Vagina (tissue), 2 donors: ENCODE measurements around the gene CHKB.

ENCODE experiments used
- CTCF ChIP-seq, 3 experiments: fragments of 450-650 bp in 2 of 3; fragments of 200-600 bp in 1 of 3; sonication (generic) in 1 of 3; IDR thresholded peaks; one replicate each; pipeline ENCODE4 v1.5.1; 2017 to 2019; ENCODE audit warnings: antibody characterized with exemption in 3 of 3, mild to moderate bottlenecking in 2 of 3, moderate library complexity in 2 of 3
- POLR2AphosphoS5 ChIP-seq, 2 donors: sonication (generic); formaldehyde crosslinking; IDR thresholded peaks; one replicate each; pipeline ENCODE4 v1.9.0; 2017; ENCODE audit warnings: antibody characterized with exemption in 2 of 2, mild to moderate bottlenecking in 2 of 2, low read depth in 1 of 2; ENCODE audit not compliant: insufficient read depth in 1 of 2

GRCh38 chr22:50599816-50600455 lies 17.3 kb upstream of the CHKB start:
- TF ChIP-seq CTCF (IDR thresholded peaks at IDR 0.05) (no peak), POLR2AphosphoS5 (IDR thresholded peaks at IDR 0.05; ENCODE audit: insufficient read depth in 1 of 2, low read depth in 1 of 2) (peak in 1 of 2 donors; percentile 12)
